ENCODE measurements around the gene FBXO17.
A peak's percentile ranks its signal among the peaks of the same experiment; 100 is the strongest.

FBXO17 gene

GRCh38 chr19:38904581-38905539 lies 70.7 kb downstream of the FBXO17 start:
- in situ Hi-C loops (cut with HindIII; ENCODE audit: low pct_ligation_motif_present, low sequenced_read_pairs), result no loop called here
- Histone ChIP-seq H3K36me3 (replicated peaks) (peaks cover 19% of the 10 kb centered on the region), H3K27ac (no peak overlapping the region), H3K4me3 (ENCODE audit: low read depth, low read length) (no peak overlapping the region), H3K27me3 (replicated peaks) (no peaks in the 10 kb centered on the region)
- no peak for DNase-seq
- no peak for TF ChIP-seq CTCF (IDR thresholded peaks at IDR 0.05; ENCODE audit: low read depth, low read length, missing control alignments)

GRCh38 chr19:38901683-38902082 lies 73.9 kb downstream of the FBXO17 start:
- H3K27me3 ChIP-seq (replicated peaks), result no peaks in the 10 kb centered on the region
- H3K27ac ChIP-seq, result no peak overlapping the region
- H3K36me3 ChIP-seq (replicated peaks), result peaks cover 14% of the 10 kb centered on the region
- no peak for TF ChIP-seq CTCF (IDR thresholded peaks at IDR 0.05; ENCODE audit: low read depth, low read length, missing control alignments)
- H3K4me3 ChIP-seq (ENCODE audit: low read depth, low read length), result no peak overlapping the region
- DNase-seq, result no peak
- in situ Hi-C loops (cut with HindIII; ENCODE audit: low pct_ligation_motif_present, low sequenced_read_pairs), result no loop called here

- no peak for DNase-seq
- TF ChIP-seq CTCF (IDR thresholded peaks at IDR 0.05; ENCODE audit: low read depth, low read length, missing control alignments), result no peak
Observed at GRCh38 chr19:38900743-38901190, 74.8 kb downstream of the FBXO17 start.

GRCh38 chr19:38900202-38900629 lies 75.3 kb downstream of the FBXO17 start:
- no peak for TF ChIP-seq CTCF (IDR thresholded peaks at IDR 0.05; ENCODE audit: low read depth, low read length, missing control alignments)
- in situ Hi-C loops (cut with HindIII; ENCODE audit: low pct_ligation_motif_present, low sequenced_read_pairs), result no loop called here
- peak overlapping the region; percentile 92 for H3K4me3 ChIP-seq (ENCODE audit: low read depth, low read length)
- no peaks in the 10 kb centered on the region for H3K27me3 ChIP-seq (replicated peaks)
- no peak for DNase-seq
- H3K36me3 ChIP-seq (replicated peaks), result peaks cover 7% of the 10 kb centered on the region
- H3K27ac ChIP-seq, result peak overlapping the region; percentile 92

More at GRCh38 chr19:38900743-38901190, 74.8 kb downstream of the FBXO17 start:
- peak overlapping the region; percentile 92 for H3K27ac ChIP-seq
- no peaks in the 10 kb centered on the region for H3K27me3 ChIP-seq (replicated peaks)
- in situ Hi-C loops (cut with HindIII; ENCODE audit: low pct_ligation_motif_present, low sequenced_read_pairs), result no loop called here
- peak overlapping the region; percentile 92 for H3K4me3 ChIP-seq (ENCODE audit: low read depth, low read length)
- peaks cover 13% of the 10 kb centered on the region for H3K36me3 ChIP-seq (replicated peaks)

- DNase-seq, result peak; percentile 100
- peak within 1 kb of the TSS; percentile 92 for H3K4me3 ChIP-seq (ENCODE audit: low read depth, low read length)
- in situ Hi-C loops (cut with HindIII; ENCODE audit: low pct_ligation_motif_present, low sequenced_read_pairs), result no loop called here
- TF ChIP-seq CTCF (IDR thresholded peaks at IDR 0.05; ENCODE audit: low read depth, low read length, missing control alignments), result no peak
- H3K27me3 ChIP-seq (replicated peaks), result no peaks in the 10 kb centered on the region
- peaks cover 3% of the 10 kb centered on the region for H3K36me3 ChIP-seq (replicated peaks)
- peak within 1 kb of the TSS; percentile 92 for H3K27ac ChIP-seq
Observed at GRCh38 chr19:38899447-38900201, 75.9 kb downstream of the FBXO17 start, which contains the start of the genes NFKBIB and SIRT2. TSS of gene NFKBIB (plus strand) at chr19:38899969. CDS start at chr19:38900033, 64 bp downstream. TSS of gene SIRT2 (minus strand) at chr19:38899618. CDS start at chr19:38899521, 97 bp downstream.
